OCI-LY7 (cell line): ENCODE results near the gene NEB. TPM values are rescaled to one million over a fixed set of nuclear protein-coding genes. Genes with fewer than 3 reads are reported as not detected.

Source experiments
- BruUV-seq: library from RNA; stranded (reverse); fragments of 400-500 nt; replicated peaks from 2 replicates; lab custom pipeline; 2021; lab: Mats Ljungman, UMichigan
- CTCF ChIA-PET: fragments of 300-600 bp; sonication (Branson Sonifier 250); formaldehyde crosslinking; loops from one replicate; lab custom pipeline; 2022; ENCODE audit warnings: antibody characterized with exemption; ENCODE audit not compliant: unreplicated experiment; lab: Charles Lee
- POLR2A ChIA-PET: fragments of 300-600 bp; sonication (Branson Sonifier 250); formaldehyde crosslinking; loops from one replicate; lab custom pipeline; 2022; ENCODE audit warnings: antibody characterized with exemption; lab: Charles Lee
- DNase-seq: peaks from one replicate; pipeline ENCODE4 v3.0.0-alpha.2; 2015; ENCODE audit warnings: low spot score
- H2AFZ ChIP-seq: fragments of 200-600 bp; sonication (generic), shearing (Covaris generic); 2 replicates; pipeline ENCODE4 v1.6.1; 2014; ENCODE audit warnings: mild to moderate bottlenecking, antibody characterized with exemption, low read length, moderate library complexity
- H3K27ac ChIP-seq: fragments of 200-600 bp; sonication (generic); 2 replicates; pipeline ENCODE4 v1.5.1; 2014; ENCODE audit warnings: mixed run types, low read depth, mild to moderate bottlenecking, moderate library complexity, low read length, inconsistent platforms; ENCODE audit not compliant: poor library complexity, severe bottlenecking
- H3K36me3 ChIP-seq: fragments of 200-600 bp; sonication (generic); 2 replicates; pipeline ENCODE4 v1.6.1; 2014; ENCODE audit warnings: mild to moderate bottlenecking, antibody characterized with exemption, low read length, moderate library complexity, mixed read lengths; ENCODE audit not compliant: insufficient read depth
- H3K4me1 ChIP-seq: fragments of 200-600 bp; sonication (generic); 2 replicates; pipeline ENCODE4 v1.5.1; 2014; ENCODE audit warnings: mild to moderate bottlenecking, low read length; ENCODE audit not compliant: insufficient read depth, poor library complexity, severe bottlenecking
- H3K4me2 ChIP-seq: fragments of 200-600 bp; sonication (generic); 2 replicates; pipeline ENCODE4 v1.6.1; 2014; ENCODE audit warnings: mild to moderate bottlenecking, low read length
- H3K4me3 ChIP-seq: fragments of 200-600 bp; sonication (generic); 2 replicates; pipeline ENCODE4 v1.5.1; 2014; ENCODE audit warnings: mild to moderate bottlenecking, low read depth, low read length; ENCODE audit not compliant: poor library complexity, severe bottlenecking
- H3K79me2 ChIP-seq: fragments of 200-600 bp; sonication (generic); 2 replicates; pipeline ENCODE4 v1.6.1; 2016; ENCODE audit warnings: low read depth, mild to moderate bottlenecking, low read length, moderate library complexity, mixed read lengths; ENCODE audit not compliant: insufficient read depth
- H3K9me2 ChIP-seq: fragments of 200-600 bp; sonication (generic); 2 replicates; pipeline ENCODE4 v1.6.1; 2016; ENCODE audit warnings: mild to moderate bottlenecking, low read length, mixed read lengths; ENCODE audit not compliant: insufficient read depth
- H3K9me3 ChIP-seq: fragments of 200-600 bp; sonication (generic); 2 replicates; pipeline ENCODE4 v1.6.1; 2014; ENCODE audit warnings: mild to moderate bottlenecking, mixed run types, low read length, mixed read lengths
- H4K20me1 ChIP-seq: fragments of 200-600 bp; sonication (generic); 2 replicates; pipeline ENCODE4 v1.6.1; 2014; ENCODE audit warnings: mild to moderate bottlenecking, antibody characterized with exemption, low read length, moderate library complexity, mixed read lengths; ENCODE audit not compliant: insufficient read depth
- CTCF ChIP-seq: fragments of 200-600 bp; sonication (generic); conservative IDR thresholded peaks from 2 replicates; pipeline ENCODE4 v1.5.1; 2014; ENCODE audit warnings: mild to moderate bottlenecking, antibody characterized with exemption, low read length, moderate library complexity, mixed read lengths
- EZH2phosphoT487 ChIP-seq: fragments of 200-600 bp; sonication (generic); IDR thresholded peaks from 2 replicates; pipeline ENCODE4 v1.6.1; 2018; ENCODE audit warnings: low read depth, borderline replicate concordance, mild to moderate bottlenecking, mixed run types, antibody characterized with exemption, low read length, moderate library complexity, mixed read lengths
- intact Hi-C: fragments of 100-400 bp; cut with micrococcal nuclease; formaldehyde crosslinking; loops from one replicate; pipeline ENCODE4 v1.10.0; 2022; ENCODE audit not compliant: unreplicated experiment
- total RNA-seq, 2 experiments: library from RNA; depleted of rRNA in 1 of 2; stranded (reverse); fragments of >200 nt in 1 of 2; shearing (Covaris generic) in 1 of 2; gene quantifications; 2 replicates each; pipeline ENCODE4 v1.2.3, GENCODE V29; 2014 to 2022

Gene NEB
- total RNA-seq, 2 experiments from 2014 or later = 0.04 to 0.38 TPM

- Histone ChIP-seq H4K20me1 (no peaks in the 10 kb centered on the region), H3K4me2 (no peak overlapping the region), H3K9me3 (no peaks in the 10 kb centered on the region), H3K9me2 (no peaks in the 10 kb centered on the region), H3K27ac (no peak overlapping the region), H2AFZ (no peak overlapping the region), H3K36me3 (no peaks in the 10 kb centered on the region), H3K4me1 (no peaks in the 10 kb centered on the region), H3K79me2 (no peaks in the 10 kb centered on the region), H3K4me3 (no peak overlapping the region)
- POLR2A ChIA-PET = no interaction called here
- intact Hi-C loops = no loop called here
- no TSS peak for BruUV-seq
- TF ChIP-seq EZH2phosphoT487 (no peak), CTCF (no peak)
- DNase-seq = no peak
- CTCF ChIA-PET = no interaction called here
Observed at GRCh38 chr2:151570191-151570590, 164.1 kb downstream of the NEB start.

GRCh38 chr2:151569167-151569566, 165.1 kb downstream of the NEB start:
- no peak overlapping the region for H2AFZ ChIP-seq
- no peak overlapping the region for H3K27ac ChIP-seq
- ChIA-PET CTCF (no interaction called here), POLR2A (no interaction called here)
- no peaks in the 10 kb centered on the region for H3K79me2 ChIP-seq
- intact Hi-C loops = no loop called here
- no TSS peak for BruUV-seq
- H3K9me3 ChIP-seq = no peaks in the 10 kb centered on the region
- TF ChIP-seq CTCF (no peak), EZH2phosphoT487 (no peak)
- DNase-seq = no peak
- H3K4me2 ChIP-seq = no peak overlapping the region
- H3K4me3 ChIP-seq = no peak overlapping the region
- no peaks in the 10 kb centered on the region for H3K9me2 ChIP-seq
- H3K4me1 ChIP-seq = no peaks in the 10 kb centered on the region
- H3K36me3 ChIP-seq = no peaks in the 10 kb centered on the region
- no peaks in the 10 kb centered on the region for H4K20me1 ChIP-seq

GRCh38 chr2:151568501-151568900, 165.8 kb downstream of the NEB start:
- Histone ChIP-seq H3K9me3 (no peaks in the 10 kb centered on the region), H3K4me2 (no peak overlapping the region), H3K36me3 (no peaks in the 10 kb centered on the region), H3K79me2 (no peaks in the 10 kb centered on the region), H2AFZ (no peak overlapping the region), H3K9me2 (no peaks in the 10 kb centered on the region), H4K20me1 (no peaks in the 10 kb centered on the region), H3K4me3 (no peak overlapping the region), H3K27ac (no peak overlapping the region), H3K4me1 (no peaks in the 10 kb centered on the region)
- POLR2A ChIA-PET = no interaction called here
- CTCF ChIA-PET = no interaction called here
- TF ChIP-seq EZH2phosphoT487 (no peak), CTCF (no peak)
- intact Hi-C loops = no loop called here
- no TSS peak for BruUV-seq
- DNase-seq = no peak
